HG02885 (cell line): ENCODE data around the gene HDAC4.

ENCODE experiments used
- ATAC-seq: cut with Tn5 transposase; IDR thresholded peaks from one replicate; pipeline ENCODE4 v1.9.1; 2021; ENCODE audit warnings: mild to moderate bottlenecking; ENCODE audit not compliant: unreplicated experiment, poor library complexity

Gene HDAC4

DNA sequence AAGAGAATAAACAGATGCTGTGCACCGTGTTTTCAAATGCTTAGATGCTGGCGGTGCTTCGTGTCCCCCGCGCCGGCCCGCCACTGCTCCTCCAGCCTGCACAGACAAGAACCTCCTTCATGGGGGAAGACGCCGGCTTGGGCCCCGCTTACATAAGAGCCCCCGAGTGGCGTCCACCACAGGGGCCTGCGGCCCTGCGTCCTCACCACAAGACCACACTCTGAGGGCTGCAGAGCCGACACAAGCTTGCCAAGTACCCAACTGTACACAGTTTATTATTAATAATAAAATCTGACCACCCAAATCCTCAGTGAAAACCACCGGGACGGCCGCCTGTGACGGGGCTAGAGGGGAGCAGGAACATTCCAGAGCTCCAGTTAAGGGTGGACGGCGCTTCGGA lies 232.2 kb downstream of the HDAC4 start:
- ATAC-seq, result no peak

DNA sequence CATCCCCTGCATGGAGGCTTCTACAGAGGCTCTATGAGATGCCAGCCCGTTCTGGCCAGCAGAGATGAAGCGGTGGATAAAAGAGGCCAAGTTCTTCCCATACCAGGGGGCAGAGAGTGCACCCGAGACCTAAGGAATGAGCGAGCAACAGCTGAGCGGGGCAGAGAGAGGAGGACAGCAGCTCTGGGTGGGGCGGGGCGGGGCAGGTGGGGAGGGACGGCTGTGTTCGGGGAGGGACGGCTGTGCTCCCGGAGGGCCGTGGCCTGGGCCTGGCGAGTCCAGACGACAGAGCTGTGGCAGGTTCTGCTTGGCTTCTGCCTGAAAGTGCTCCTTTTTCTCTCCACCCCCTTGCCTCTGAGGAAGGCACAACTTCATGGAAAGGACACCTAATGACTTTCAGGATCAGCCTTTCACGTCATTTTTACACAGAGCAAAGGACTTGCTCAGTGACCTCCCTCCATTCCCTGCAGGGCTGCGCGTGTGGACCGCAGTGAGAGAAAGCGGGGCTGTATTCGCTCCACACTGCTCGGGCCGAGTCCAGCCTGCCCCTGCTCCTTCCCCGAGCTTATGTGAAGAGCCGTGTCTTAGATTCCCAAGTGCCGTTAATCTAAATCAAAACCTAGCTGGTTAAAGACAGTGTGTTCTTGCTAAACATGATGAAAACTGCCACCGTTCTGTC lies 232.9 kb downstream of the HDAC4 start:
- no peak for ATAC-seq

DNA sequence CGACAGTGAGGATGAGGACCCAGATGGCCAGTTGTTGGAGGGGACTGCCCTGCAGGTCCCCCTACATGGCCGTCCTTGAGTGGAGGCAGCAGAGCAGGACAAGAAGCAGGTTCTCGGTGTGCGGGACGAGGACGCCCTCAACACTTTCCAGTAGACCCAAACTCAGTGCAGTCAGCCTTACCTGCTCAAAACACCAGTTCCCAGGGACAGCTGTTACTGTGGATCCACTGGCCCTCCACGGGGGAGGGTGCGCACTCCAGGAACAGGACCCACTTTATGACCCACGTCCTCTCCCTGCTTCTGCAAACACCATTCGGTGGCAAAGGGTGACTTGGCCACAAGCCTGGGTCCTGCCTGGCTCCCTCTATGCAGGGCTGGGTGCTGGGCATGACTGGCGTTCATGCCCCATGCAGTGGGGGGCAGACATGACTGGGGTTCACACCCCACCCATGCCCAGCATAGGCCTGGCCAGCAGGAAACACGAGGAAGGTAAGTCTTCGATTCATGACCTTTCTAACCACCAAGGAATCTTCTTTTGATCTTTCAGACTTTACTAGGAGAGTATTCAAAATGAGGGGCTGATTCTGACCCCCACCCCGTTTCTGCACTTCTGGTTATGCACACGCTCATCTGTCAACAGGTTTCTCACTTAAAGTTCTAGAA lies 233.7 kb downstream of the HDAC4 start:
- ATAC-seq, result no peak

DNA sequence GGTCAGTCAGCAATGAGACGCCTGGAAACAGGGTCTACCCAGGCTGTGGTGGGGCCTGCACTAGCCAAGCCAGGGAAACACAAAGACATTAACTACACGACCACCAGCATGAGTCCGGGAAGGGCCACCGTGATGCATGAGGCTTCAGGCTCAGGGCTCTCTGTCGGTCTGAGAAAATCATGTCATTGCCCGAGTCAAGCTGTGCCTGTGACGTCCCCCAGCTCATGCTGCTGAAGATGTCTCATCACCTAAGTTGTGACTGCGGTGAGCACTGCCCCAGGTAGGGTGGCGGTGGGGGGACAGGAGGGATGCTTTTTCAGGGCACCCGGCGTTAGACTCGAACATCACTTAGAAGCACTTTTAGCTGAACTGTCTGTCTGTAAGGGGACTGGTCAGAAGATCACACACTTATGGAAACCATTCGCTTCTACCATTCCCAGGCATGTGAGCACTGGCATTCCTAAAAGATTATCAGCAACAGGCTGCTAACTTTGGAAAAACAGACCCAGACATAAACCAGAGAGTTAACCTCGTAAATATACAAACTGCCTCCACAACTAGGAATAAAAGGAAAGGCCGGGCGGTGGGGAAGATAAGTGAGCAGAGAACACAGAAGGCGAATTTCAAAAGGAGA lies 234.5 kb downstream of the HDAC4 start:
- ATAC-seq, result no peak

DNA sequence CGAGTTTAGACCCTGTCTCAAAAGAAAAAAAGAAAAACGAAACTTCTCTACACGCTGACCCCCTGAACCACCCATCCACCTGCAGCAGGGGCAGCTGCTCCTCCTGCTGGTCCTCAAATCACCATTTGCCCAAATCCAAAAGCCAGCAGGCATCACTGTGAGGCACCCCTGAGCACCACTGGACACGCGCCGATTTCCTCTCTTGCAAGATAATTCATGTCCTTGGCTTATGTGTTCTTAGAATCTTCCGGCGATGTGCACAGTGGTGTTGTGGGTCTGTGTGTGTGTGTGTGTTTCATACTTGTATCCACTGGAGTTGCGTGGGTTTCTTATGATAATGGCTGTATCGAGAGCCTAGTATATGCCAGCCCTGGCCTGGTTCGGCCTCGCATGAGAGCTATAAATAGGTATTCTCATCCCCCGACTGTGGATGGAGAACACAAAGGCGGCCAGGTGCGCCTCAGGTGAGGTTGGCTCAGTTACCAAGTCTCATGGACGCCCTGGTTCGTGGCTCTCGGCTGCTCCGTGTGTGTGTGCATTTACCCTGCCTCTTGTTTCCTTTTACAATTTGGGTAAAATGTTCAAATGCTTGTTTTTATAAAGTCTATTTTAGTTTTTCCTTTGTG lies 235.5 kb downstream of the HDAC4 start:
- ATAC-seq, result no peak

DNA sequence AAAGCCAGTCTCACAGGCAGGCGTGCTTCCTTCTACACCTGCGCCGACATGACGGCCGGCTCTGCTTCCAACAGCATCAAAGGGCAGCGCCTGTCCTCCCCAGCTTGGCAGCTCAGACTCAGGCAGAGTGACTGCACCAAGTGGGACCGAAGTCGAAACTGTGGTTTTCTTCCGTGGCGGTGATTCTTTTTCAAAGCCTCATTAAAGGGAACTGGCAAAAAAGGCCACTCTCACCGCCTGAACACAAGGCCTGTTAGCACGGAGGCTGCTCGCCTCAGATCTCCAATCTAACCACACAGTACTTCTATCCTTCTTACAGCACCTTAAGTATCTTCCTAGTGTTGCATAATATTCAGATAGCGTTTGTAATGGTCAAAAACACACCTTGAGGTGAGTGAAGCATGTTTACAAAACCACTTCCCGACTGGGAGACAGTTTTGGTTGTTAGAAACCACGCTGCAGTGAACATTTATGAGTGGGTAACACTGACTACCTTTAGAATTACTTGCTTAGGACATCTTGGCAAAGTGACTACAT lies 236.4 kb downstream of the HDAC4 start:
- no peak for ATAC-seq

DNA sequence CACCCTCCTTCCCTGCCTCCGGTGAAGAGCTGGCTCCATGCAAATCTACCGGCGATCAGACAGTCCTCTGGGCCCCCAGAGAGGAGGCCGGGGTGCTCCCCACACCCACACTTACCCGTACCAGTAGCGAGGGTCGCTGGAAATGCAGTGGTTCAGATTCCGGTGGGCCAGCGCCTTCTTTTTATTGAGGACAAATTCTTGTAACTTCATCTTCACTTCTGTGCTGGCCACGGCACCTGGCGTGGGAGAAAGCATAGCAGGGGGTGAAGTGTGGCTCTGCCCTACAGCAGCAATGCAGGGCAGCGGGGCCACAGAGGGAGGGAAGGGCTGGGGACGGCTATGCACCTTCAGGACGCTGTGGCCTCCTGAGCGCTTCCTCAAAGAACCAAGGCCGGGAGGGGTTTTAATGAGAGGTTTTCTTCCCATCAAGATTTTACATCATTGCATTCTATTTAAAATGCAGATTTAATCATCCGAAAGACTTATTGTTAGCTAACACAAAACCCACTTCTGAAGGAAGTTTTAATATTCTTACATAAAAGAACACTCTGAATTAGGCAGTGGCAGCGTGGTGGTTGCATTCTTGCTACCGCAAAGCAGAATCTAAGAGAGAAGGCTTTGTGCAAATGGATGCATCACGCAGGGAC lies 237.0 kb downstream of the HDAC4 start:
- no peak for ATAC-seq

DNA sequence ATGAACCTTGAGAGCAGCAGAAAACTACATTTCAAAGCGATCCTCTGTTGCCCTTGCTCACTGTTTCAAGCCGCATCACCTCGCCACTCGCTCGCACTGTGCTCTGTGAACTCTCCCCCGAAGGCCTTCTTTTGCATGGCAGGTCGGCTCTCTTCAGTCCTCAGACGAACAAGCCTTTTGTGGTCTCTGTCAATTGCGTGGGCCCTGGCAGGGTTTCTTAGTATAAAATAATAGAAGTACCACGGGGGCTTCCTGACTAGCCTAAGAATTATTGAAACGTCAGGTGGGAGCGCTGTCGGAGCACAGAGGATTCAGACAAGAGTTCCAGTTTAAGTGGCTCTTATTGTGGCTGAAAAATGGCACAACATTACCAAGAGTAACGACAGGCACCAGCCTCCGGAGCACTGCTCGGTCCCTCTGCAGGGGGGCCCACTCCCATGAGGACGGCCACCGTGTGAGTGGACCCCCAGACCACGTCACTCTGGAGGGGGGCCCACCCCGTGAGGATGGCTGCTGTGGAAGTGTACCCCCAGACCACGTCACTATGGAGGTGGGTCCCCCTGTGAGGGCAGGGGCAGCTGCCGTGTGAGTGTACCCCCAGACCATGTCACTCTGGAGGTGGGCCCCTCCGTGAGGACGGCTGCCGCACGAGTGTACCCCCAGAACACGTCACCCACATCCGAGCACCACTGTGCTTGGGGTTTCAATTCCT lies 237.7 kb downstream of the HDAC4 start:
- no peak for ATAC-seq

DNA sequence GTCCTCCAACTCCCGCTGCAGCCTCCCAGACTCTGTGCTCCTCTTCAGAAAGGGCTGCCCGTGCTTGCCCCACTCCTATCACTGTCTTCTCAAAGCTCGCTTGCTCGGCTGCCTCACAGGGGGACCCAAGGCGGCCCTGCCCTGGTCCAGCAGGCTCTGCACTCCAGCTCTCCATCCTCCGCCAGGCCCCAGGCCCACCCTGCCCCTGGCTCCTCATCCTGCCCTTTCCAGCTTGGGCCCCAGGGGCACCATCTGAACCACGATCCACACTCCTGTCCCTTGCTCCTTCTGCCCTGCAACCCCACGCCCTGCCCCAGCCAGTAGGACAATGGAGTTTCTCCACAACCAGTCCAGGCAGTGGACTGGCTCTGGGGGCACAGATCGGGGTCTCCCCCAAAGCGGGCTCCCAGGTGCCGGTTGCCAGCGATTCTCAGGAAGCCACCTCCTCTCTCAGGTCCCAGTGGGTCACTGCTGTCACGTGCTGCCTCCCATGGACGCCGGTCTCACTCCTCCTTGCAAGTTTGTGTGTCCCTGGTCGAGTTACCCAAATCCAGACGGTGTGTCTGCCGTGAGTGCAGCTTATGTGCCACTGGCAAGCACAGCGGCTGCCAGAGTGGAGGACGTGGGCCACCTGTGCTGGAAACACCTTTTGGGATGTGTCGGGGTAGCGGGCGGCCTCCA lies 238.5 kb downstream of the HDAC4 start:
- ATAC-seq, result no peak

DNA sequence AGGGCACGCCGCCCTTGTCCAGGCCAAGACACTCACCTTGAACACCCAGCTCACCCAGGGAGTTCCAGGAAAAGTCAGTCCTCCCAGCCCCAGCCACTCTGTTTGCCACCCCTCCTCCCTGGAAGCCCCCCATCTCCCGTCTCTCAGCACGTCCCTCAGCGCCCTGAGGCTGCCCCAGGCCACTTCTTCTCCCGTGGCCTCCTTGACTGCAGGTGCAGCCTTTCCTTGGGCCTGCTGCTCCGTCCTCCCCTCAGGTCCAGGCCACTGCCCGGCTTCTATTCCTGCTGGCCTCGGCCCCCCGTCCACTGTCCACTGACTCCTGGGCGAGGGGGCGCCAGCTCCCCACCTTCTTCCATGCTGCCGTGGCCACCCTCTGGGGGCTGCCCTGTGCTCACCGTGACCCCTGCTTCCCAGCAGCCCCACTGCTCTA lies 239.1 kb downstream of the HDAC4 start:
- ATAC-seq, result no peak

DNA sequence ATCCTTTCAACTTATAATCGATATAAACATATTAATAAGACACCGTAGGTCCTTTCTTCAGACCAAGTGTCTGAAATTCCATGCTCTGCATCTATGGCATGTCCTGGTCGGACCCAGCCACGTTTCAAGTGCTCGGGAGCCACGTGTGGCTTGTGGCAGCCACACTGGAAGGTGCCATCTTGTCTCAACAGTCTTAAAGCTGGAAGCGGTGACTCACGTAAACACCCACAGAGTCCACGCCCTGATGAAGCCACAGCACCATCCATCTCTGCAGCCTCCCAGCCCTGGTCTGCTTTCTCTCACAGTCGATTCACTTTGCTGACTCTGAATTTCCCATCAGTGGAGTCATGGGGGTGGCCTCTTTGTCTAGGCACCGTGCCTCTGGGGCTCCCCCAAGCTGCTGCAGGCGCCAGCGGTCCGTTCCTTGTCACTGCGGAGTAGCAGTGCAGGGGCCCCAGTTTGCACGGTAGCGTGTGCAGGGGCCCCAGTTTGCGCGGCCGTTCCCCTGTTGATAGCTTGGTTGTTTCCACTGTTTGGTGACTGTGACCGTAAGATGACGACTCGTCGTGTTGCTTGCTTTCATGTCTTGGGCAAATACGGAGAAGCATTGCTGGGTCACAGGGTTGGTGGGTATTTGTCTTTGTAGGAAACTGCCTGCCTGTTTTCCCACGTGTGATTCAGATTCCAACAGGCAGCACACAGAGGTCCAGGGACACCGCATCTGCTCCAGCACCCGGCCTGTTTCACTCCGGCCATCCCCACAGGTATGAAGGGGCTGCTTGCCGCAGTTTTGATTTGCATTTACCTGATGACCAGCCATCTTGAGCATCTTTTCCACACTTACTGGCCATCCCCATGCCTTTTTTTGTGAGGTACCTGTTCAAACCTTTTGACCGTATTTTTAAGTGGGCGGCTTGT lies 240.3 kb downstream of the HDAC4 start:
- no peak for ATAC-seq

DNA sequence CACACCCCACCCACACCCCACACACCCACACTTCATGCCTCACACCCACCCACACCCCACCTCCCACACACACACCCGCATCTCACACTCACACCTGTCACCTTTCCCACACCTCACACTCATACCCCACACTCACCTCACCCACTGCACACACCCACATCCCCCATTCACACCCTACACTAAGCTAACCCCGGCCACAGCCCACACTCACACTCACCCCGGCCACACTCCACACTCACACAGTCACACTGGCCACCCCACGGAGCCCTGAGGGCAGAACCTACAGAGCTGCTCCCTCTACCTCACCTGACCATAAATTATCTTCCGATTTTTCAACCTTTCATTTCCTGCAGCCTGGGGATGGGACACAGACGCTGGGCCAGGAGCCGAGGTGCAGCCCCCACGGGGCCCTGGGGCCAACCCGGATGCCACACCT lies 241.3 kb downstream of the HDAC4 start:
- no peak for ATAC-seq

DNA sequence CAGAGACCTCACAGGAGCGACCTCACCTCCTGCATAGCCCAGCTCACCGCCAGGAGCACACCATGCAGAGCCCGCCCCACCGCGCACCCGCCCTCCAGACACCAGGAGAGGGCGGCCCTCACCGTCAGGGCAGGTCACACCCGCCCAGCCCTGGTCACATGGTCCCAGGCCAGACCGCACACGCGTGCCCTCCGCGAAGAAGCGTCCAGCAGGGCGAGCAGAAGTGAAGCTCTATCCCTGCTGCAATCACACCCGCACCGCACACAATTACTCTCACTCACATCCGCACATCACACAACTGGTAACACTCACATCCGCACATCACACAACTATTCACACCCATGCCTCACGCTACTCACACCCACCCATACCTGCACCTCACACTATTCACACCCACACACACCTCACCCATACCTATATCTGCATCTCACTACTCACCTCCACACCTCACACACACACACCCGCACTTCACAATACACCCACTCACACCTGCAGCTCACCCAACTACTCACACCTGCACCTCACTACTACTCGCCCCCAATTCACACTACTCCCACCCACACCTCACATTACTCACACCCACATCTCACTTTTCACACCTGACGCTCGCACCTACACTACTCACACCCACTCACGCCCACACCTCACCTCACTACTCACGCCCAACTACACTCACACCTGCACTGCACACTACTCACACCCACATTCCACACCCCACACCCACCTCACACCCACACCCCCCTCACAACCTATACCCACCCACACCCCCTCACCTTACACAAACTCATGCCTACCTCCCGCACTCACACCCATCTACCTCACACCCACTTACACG lies 242.0 kb downstream of the HDAC4 start:
- ATAC-seq, result no peak

DNA sequence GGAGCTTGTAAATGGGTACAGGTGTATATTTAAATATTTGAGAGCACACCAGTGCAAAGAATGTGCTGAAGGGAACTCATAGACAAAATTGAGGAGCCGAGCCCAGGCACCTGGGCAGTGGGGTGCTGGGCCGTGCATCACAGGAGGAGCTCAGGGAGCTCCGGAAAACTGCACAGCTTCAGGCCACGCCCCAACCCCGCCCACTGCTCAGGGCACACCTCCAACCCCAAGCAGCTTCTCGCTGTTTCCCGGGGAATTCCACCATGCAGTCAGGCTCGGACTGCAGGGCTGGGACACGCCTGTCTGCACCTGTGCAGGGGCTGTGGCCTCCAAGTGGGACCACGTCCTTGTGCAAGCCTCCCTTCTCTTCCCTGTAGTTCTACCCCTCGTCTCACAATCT lies 243.0 kb downstream of the HDAC4 start:
- no peak for ATAC-seq

DNA sequence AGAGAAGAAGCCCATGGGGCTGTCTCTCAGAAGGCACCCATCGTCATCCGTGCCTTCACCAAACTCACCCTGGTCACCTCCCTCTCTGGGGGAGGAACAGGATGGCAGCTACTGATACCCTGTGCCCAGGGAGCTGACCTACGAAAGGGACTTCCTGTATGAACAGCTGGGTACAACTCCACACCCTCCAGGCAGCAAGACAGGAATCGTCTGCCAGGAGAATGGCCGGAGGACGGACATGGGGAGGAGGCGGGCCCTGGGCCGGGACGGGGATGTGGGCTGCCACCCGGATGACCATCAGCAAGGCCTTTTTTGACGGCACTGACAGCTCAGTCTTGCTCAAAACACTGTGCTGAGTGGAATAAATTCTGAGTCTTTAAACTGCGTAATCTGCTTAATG lies 243.6 kb downstream of the HDAC4 start:
- no peak for ATAC-seq

DNA sequence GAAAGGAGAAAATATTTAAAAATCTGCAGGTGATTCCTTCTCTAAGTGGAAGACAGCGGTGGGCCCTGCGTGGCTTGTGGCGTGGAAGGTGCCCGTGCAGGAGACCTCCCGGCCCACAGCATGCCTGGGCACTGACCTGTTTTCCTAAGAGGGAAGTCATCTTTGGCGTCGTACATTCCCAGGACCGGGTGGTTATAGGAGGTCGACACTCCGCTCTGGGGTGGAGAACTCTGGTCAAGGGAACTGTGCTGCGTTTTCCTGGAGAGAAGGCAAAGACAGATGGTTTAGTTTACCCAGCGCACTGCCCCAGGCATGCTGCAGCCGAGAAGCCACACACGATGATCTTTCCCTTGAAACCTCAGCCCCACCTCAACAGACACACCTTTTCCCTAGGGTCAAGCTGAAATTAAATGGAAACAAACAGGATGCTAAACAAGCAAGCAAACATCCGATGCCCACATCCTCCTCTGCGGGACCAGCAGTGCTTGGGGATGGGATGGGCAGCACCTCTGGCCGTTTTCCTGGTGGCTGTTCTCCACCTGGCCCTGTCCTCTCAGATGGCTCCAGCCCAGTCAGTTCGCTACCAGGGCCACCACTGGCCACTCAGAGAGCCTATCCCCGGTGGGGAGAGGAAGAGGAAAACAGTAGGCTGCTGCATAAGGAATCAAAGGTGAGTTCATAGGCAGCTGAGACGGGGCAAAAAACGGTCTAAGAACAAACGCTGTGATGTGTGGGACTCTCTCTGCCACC lies 244.1 kb downstream of the HDAC4 start:
- ATAC-seq, result no peak
